ENCODE data around the gene HEXA.

DNA sequence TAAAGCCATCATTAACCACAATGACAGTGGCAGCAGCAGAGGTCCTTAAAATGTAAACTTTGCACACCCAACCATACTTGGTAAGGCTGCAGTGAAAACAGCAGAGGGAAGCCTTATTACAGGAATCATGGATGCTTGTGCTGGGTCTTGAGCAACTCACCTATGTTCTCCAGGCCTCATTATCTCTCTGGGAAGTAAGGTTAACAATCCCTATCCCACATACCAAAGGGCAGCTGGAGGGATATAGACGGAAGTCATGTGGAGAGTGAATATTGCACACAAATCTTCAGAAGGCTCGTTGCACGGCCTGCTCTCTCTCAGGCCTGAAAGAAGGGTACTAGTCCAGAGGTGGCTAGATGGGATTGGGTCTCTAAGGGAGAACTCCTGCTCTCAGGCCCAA lies 30.0 kb downstream of the HEXA start:
- TF ChIP-seq, protein P1, sequence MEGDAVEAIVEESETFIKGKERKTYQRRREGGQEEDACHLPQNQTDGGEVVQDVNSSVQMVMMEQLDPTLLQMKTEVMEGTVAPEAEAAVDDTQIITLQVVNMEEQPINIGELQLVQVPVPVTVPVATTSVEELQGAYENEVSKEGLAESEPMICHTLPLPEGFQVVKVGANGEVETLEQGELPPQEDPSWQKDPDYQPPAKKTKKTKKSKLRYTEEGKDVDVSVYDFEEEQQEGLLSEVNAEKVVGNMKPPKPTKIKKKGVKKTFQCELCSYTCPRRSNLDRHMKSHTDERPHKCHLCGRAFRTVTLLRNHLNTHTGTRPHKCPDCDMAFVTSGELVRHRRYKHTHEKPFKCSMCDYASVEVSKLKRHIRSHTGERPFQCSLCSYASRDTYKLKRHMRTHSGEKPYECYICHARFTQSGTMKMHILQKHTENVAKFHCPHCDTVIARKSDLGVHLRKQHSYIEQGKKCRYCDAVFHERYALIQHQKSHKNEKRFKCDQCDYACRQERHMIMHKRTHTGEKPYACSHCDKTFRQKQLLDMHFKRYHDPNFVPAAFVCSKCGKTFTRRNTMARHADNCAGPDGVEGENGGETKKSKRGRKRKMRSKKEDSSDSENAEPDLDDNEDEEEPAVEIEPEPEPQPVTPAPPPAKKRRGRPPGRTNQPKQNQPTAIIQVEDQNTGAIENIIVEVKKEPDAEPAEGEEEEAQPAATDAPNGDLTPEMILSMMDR (IDR thresholded peaks at IDR 0.05; ENCODE audit: control extremely low read depth in 1 of 3, insufficient read depth in 1 of 3, low read depth in 1 of 3, low read length in 3 of 3), result no peak
- TF ChIP-seq FOSL1 (IDR thresholded peaks at IDR 0.05; ENCODE audit: insufficient read depth, low read depth, low read length) (no peak), RFX5 (IDR thresholded peaks at IDR 0.05; ENCODE audit: borderline replicate concordance, low read depth, low read length) (no peak), JUND (IDR thresholded peaks at IDR 0.05; ENCODE audit: low read length) (no peak), PHF8 (conservative IDR thresholded peaks at IDR 0.05; ENCODE audit: low read depth, low read length) (no peak), RNF2 (IDR thresholded peaks at IDR 0.05; ENCODE audit: borderline replicate concordance, low read depth, low read length, missing control alignments, poor library complexity, severe bottlenecking) (no peak), CHD2 (IDR thresholded peaks at IDR 0.05; ENCODE audit: low read length) (no peak), EZH2 (IDR thresholded peaks at IDR 0.05; ENCODE audit: low read depth, low read length, severe bottlenecking) (no peak), EP300 (IDR thresholded peaks at IDR 0.05; ENCODE audit: borderline replicate concordance in 1 of 2, low read depth in 2 of 2, low read length in 2 of 2) (no peak), POLR2A (IDR thresholded peaks at IDR 0.05; ENCODE audit: control extremely low read depth in 1 of 2, low read depth in 2 of 2, low read length in 2 of 2) (no peak), GABPA (IDR thresholded peaks at IDR 0.05; ENCODE audit: borderline replicate concordance, insufficient read depth, low read length) (no peak), RAD21 (IDR thresholded peaks at IDR 0.05 in 1 of 2, conservative IDR thresholded peaks at IDR 0.05 in 1 of 2; ENCODE audit: low read depth in 2 of 2, low read length in 2 of 2) (no peak), NRF1 (IDR thresholded peaks at IDR 0.05; ENCODE audit: low read depth, low read length) (no peak)
- TF ChIP-seq, protein P2, sequence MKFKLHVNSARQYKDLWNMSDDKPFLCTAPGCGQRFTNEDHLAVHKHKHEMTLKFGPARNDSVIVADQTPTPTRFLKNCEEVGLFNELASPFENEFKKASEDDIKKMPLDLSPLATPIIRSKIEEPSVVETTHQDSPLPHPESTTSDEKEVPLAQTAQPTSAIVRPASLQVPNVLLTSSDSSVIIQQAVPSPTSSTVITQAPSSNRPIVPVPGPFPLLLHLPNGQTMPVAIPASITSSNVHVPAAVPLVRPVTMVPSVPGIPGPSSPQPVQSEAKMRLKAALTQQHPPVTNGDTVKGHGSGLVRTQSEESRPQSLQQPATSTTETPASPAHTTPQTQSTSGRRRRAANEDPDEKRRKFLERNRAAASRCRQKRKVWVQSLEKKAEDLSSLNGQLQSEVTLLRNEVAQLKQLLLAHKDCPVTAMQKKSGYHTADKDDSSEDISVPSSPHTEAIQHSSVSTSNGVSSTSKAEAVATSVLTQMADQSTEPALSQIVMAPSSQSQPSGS (IDR thresholded peaks at IDR 0.05; ENCODE audit: low read length), result no peak
